K562 (cell line): Measurements from ENCODE around the gene VASH2. TPM values are rescaled to one million over a fixed set of nuclear protein-coding genes. Genes with fewer than 3 reads are reported as not detected.

Source experiments
- ATAC-seq: fragments of 200-7000 bp; cut with Tn5 transposase; 3 replicates; pipeline ENCODE4 v1.9.1; 2020; ENCODE audit warnings: moderate library complexity
- BruUV-seq: library from RNA; stranded (reverse); fragments of 400-500 nt; replicated peaks from 2 replicates; lab custom pipeline; 2021; lab: Mats Ljungman, UMichigan
- CTCF ChIA-PET: fragments of 300-600 bp; formaldehyde crosslinking; extraction: SDS; loops from one replicate; lab custom pipeline; 2021; ENCODE audit warnings: low intra/inter-chr PET ratio; lab: Yijun Ruan, JAX
- POLR2A ChIA-PET: fragments of 300-600, 350-650 bp; sonication (Branson Sonifier 250); formaldehyde crosslinking; extraction: SDS; loops from one replicate; lab custom pipeline; 2021; ENCODE audit warnings: antibody characterized with exemption, inconsistent platforms; lab: Yijun Ruan, JAX
- DNase-seq, 4 experiments: peaks; one replicate each; pipeline versions ENCODE4 v3.0.0 to v3.0.0-alpha.2; 2011 to 2018; ENCODE audit warnings: low spot score in 3 of 4, mixed read lengths in 3 of 4; ENCODE audit errors: extremely low read depth in 1 of 4
- FAIRE-seq: peaks from 2 replicates; lab custom pipeline; 2011; peaks lifted over from hg19 to GRCh38; lab: Jason Lieb, UNC
- H2AFZ ChIP-seq: 2 replicates; pipeline ENCODE4 v1.6.0; 2011; ENCODE audit warnings: low read depth, low read length, control low read depth, inconsistent platforms
- H3K27ac ChIP-seq: fragments of 200-600 bp; 3 replicates; pipeline ENCODE4 v1.8.0; 2011; ENCODE audit warnings: low read depth, mild to moderate bottlenecking, control low read depth, inconsistent platforms, low read length, moderate library complexity, mixed read lengths; ENCODE audit errors: extremely low read depth
- H3K27me3 ChIP-seq, 2 experiments: fragments of 300-600 bp in 1 of 2; 2 replicates in 1 of 2; 3 replicates in 1 of 2; pipeline versions ENCODE4 v1.6.0 to v1.8.0; 2011; ENCODE audit warnings: inconsistent platforms in 2 of 2, low read length in 2 of 2, mild to moderate bottlenecking in 1 of 2, mixed read lengths in 1 of 2, moderate library complexity in 1 of 2; ENCODE audit not compliant: control insufficient read depth in 2 of 2, insufficient read depth in 2 of 2
- H3K36me3 ChIP-seq: fragments of 300-600 bp; 3 replicates; pipeline ENCODE4 v1.8.0; 2011; ENCODE audit warnings: mild to moderate bottlenecking, low read length, inconsistent platforms; ENCODE audit not compliant: control insufficient read depth, insufficient read depth
- H3K4me1 ChIP-seq, 2 experiments: fragments of 200-600 bp in 1 of 2; replicated peaks in 1 of 2; 2 replicates in 1 of 2; 3 replicates in 1 of 2; pipeline versions ENCODE4 v1.5.1 to v1.8.0; 2011; ENCODE audit warnings: inconsistent platforms in 2 of 2, low read length in 2 of 2, mild to moderate bottlenecking in 1 of 2, mixed read lengths in 1 of 2, moderate library complexity in 1 of 2; ENCODE audit not compliant: control insufficient read depth in 2 of 2, insufficient read depth in 2 of 2
- H3K4me2 ChIP-seq: 2 replicates; pipeline ENCODE4 v1.6.1; 2011; ENCODE audit warnings: low read length, control low read depth, inconsistent platforms, mixed read lengths; ENCODE audit not compliant: insufficient read depth
- H3K4me3 ChIP-seq: fragments of 200-600 bp; sonication (generic), shearing (Covaris generic); 2 replicates; pipeline ENCODE4 v1.5.1; 2016; ENCODE audit warnings: control low read depth, inconsistent platforms
- H3K79me2 ChIP-seq: fragments of 200-600 bp; 3 replicates; pipeline ENCODE4 v1.8.0; 2011; ENCODE audit warnings: low read length, inconsistent platforms; ENCODE audit not compliant: control insufficient read depth, insufficient read depth
- H3K9ac ChIP-seq, 2 experiments: 2 replicates each; pipeline versions ENCODE4 v1.6.0 to v1.6.1; 2011; ENCODE audit warnings: low read depth in 2 of 2, low read length in 2 of 2, control low read depth in 1 of 2, inconsistent platforms in 1 of 2, mild to moderate bottlenecking in 1 of 2, mixed read lengths in 1 of 2; ENCODE audit not compliant: insufficient read depth in 1 of 2
- H3K9me1 ChIP-seq: one replicate; pipeline ENCODE4 v1.6.0; 2011; ENCODE audit warnings: inconsistent platforms, mild to moderate bottlenecking, low read length, moderate library complexity; ENCODE audit not compliant: control insufficient read depth, insufficient read depth
- H3K9me3 ChIP-seq: replicated peaks from 2 replicates; pipeline ENCODE4 v1.5.1; 2011; ENCODE audit warnings: low read depth, low read length, inconsistent platforms; ENCODE audit not compliant: control insufficient read depth, insufficient read depth
- H4K20me1 ChIP-seq: replicated peaks from 2 replicates; pipeline ENCODE4 v1.6.1; 2011; ENCODE audit warnings: low read length, inconsistent platforms, mixed read lengths; ENCODE audit not compliant: control insufficient read depth, insufficient read depth
- ARNT ChIP-seq, 2 experiments: fragments of 450-650 bp; IDR thresholded peaks; 2 replicates each; pipeline ENCODE4 v1.6.1; 2016; ENCODE audit warnings: mild to moderate bottlenecking in 1 of 2
- HCFC1 ChIP-seq: IDR thresholded peaks from 2 replicates; pipeline ENCODE4 v1.6.1; 2012; ENCODE audit warnings: low read depth, low read length, improper control_type of control experiment
- KDM1A ChIP-seq, 2 experiments: fragments of 450-650 bp; IDR thresholded peaks; 2 replicates each; pipeline ENCODE4 v1.6.1; 2016; ENCODE audit warnings: mild to moderate bottlenecking in 2 of 2
- MECOM ChIP-seq: fragments of 250-450 bp; sonication (Bioruptor Pico); IDR thresholded peaks from 2 replicates; pipeline ENCODE4 v1.8.0; 2022; ENCODE audit warnings: inconsistent platforms
- NR1H2 ChIP-seq: sonication (generic); formaldehyde crosslinking; IDR thresholded peaks from 2 replicates; pipeline ENCODE4 v1.4.0; 2020; ENCODE audit warnings: mild to moderate bottlenecking, missing genetic modification reagents
- NR3C1 ChIP-seq: sonication (generic); formaldehyde crosslinking; IDR thresholded peaks from 2 replicates; pipeline ENCODE4 v1.8.1; 2022; ENCODE audit warnings: missing genetic modification reagents
- RUNX1 ChIP-seq: sonication (generic); IDR thresholded peaks from 2 replicates; pipeline ENCODE4 v1.6.1; 2016; ENCODE audit warnings: antibody characterized with exemption, low read depth
- SMARCE1 ChIP-seq: fragments of 450-650 bp; IDR thresholded peaks from 2 replicates; pipeline ENCODE4 v1.7.1; 2016; ENCODE audit warnings: mild to moderate bottlenecking
- SRSF9 ChIP-seq: fragments of 200-400 bp; formaldehyde crosslinking; IDR thresholded peaks from 2 replicates; pipeline ENCODE4 v1.6.1; 2017; ENCODE audit warnings: low read depth, low read length, borderline replicate concordance
- ZNF274 ChIP-seq: IDR thresholded peaks from 2 replicates; pipeline ENCODE4 v1.6.1; 2011; ENCODE audit warnings: low read depth, mild to moderate bottlenecking, low read length, moderate library complexity, borderline replicate concordance
- ZNF695 ChIP-seq: fragments of 450-650 bp; formaldehyde crosslinking; IDR thresholded peaks from 2 replicates; pipeline ENCODE4 v1.4.0; 2020; ENCODE audit warnings: mild to moderate bottlenecking, moderate library complexity
- WGBS: fragments of 100-300 bp; shearing (Covaris generic); methylation state at CpG from one replicate; pipeline ENCODE4 v1.1.6; 2016; ENCODE audit warnings: low coverage, mixed read lengths; ENCODE audit not compliant: insufficient coverage; ENCODE audit errors: missing lambda C conversion rate; 5-methylcytosine and 5-hydroxymethylcytosine counted together
- in situ Hi-C: fragments of 300-500 bp; cut with MboI; formaldehyde crosslinking; loops from 4 replicates; pipeline ENCODE4 v1.15.0; 2018; ENCODE audit warnings: inconsistent platforms, mixed read lengths
- intact Hi-C: fragments of 100-400 bp; cut with micrococcal nuclease; formaldehyde crosslinking; loops from 2 replicates; pipeline ENCODE4 v1.14.2; 2022
- polyA plus RNA-seq, 8 experiments: library from polyadenylated mRNA; depleted of rRNA in 4 of 8; stranded (reverse) in 5 of 8; unstranded in 3 of 8; fragments of >200 nt; fragmentation: Nextera tagmentation in 2 of 8; fragmentation: Illumina TruSeq in 1 of 8; extraction: Ambion mirVana in 2 of 8; extraction: Trizol in 1 of 8; gene quantifications; 2 replicates each; pipeline versions ENCODE4 v1.2.1 to v1.2.3, GENCODE V29; 2011 to 2014; ENCODE audit warnings: inconsistent platforms in 1 of 8, missing spikeins in 1 of 8
- total RNA-seq, 7 experiments: library from RNA; depleted of rRNA in 6 of 7; stranded (reverse); fragments of >200 nt in 6 of 7; fragmentation: Illumina TruSeq in 2 of 7; extraction: Trizol in 2 of 7; gene quantifications; 2 replicates each; pipeline versions ENCODE4 v1.2.1 to v1.2.3, GENCODE V29; 2011 to 2021; ENCODE audit warnings: low replicate concordance in 1 of 7
- TF ChIP-seq, protein P1 (sequence below), 3 experiments: IDR thresholded peaks in 2 of 3; conservative IDR thresholded peaks in 1 of 3; 2 replicates each; pipeline ENCODE4 v1.5.1; 2011 to 2012; ENCODE audit warnings: low read length in 3 of 3, mild to moderate bottlenecking in 3 of 3, control low read depth in 2 of 3, improper control_type of control experiment in 1 of 3, inconsistent platforms in 1 of 3, low read depth in 1 of 3, mixed read lengths in 1 of 3, moderate library complexity in 1 of 3; ENCODE audit not compliant: insufficient read depth in 2 of 3
- TF ChIP-seq, protein P2 (sequence below), 3 experiments: fragments of 200-800 bp in 1 of 3; fragments of 250-450 bp in 1 of 3; fragments of 450-650 bp in 1 of 3; sonication (Bioruptor Pico) in 1 of 3; sonication (Bioruptor generic) in 1 of 3; formaldehyde crosslinking in 1 of 3; IDR thresholded peaks; 2 replicates each; pipeline versions ENCODE4 v1.6.1 to v1.8.0; 2016 to 2022; ENCODE audit warnings: mild to moderate bottlenecking in 2 of 3, missing genetic modification characterization in 2 of 3, missing compliant biosample characterization in 1 of 3, moderate library complexity in 1 of 3
- TF ChIP-seq, protein P3 (sequence below): fragments of 450-650 bp; formaldehyde crosslinking; IDR thresholded peaks from 2 replicates; pipeline ENCODE4 v1.4.0; 2020; ENCODE audit warnings: mild to moderate bottlenecking, moderate library complexity

The VASH2 gene
- total and polyA plus RNA-seq, 9 of the 15 experiments (the other 6 are each of a cell fraction or from before 2014, with no cell fraction given), result 0.04 to 0.40 (median 0.10) TPM; not detected in 1

- TF ChIP-seq, protein P1, sequence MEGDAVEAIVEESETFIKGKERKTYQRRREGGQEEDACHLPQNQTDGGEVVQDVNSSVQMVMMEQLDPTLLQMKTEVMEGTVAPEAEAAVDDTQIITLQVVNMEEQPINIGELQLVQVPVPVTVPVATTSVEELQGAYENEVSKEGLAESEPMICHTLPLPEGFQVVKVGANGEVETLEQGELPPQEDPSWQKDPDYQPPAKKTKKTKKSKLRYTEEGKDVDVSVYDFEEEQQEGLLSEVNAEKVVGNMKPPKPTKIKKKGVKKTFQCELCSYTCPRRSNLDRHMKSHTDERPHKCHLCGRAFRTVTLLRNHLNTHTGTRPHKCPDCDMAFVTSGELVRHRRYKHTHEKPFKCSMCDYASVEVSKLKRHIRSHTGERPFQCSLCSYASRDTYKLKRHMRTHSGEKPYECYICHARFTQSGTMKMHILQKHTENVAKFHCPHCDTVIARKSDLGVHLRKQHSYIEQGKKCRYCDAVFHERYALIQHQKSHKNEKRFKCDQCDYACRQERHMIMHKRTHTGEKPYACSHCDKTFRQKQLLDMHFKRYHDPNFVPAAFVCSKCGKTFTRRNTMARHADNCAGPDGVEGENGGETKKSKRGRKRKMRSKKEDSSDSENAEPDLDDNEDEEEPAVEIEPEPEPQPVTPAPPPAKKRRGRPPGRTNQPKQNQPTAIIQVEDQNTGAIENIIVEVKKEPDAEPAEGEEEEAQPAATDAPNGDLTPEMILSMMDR (IDR thresholded peaks at IDR 0.05 in 2 of 3, conservative IDR thresholded peaks at IDR 0.05 in 1 of 3; ENCODE audit: insufficient read depth in 2 of 3, low read depth in 1 of 3, low read length in 3 of 3), result peak; percentile 68 to 81 (median 81)
- TF ChIP-seq ARNT (IDR thresholded peaks at IDR 0.05) (peak in 1 of 2 experiments; percentile 63; a peak in 1 of 4 replicates), HCFC1 (no peak), KDM1A (IDR thresholded peaks at IDR 0.05) (peak; percentile 37 to 42; a peak in 2 of 4 replicates), SMARCE1 (0 out of 2 replicates have a peak, but pooled peaks have one; percentile 34), ZNF695 (CRISPR knock-in tag) (no peak), ZNF274 (no peak)
Observed at GRCh38 chr1:212967801-212968200, 17.5 kb downstream of the VASH2 start (continued).

DNA sequence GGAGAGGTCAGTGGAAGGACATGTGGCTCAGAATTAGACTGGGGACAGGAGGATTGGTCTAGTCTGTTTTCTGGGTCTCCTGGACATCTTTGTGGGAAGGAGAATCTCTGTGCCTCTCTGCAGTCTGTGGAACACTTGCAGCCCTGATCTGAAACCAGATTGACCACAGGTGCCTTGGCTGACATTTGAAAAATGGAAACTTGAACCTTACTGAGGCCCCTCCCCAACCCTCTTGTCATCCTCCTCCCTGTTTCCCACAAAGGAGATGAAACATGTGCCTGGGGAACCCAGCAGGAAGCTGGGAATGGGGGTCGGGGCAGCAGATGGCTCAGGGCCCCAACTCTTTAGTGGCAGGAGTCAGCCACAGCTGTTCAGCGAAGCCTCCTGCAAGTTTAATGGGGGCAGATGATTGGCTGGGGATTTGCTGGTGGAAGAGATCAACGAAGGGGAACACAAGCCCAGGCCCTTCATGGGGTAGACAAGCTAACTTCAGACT lies 18.1 kb downstream of the VASH2 start:
- Histone ChIP-seq H2AFZ (no peak overlapping the region), H3K4me3 (no peak overlapping the region), H3K27ac (no peak overlapping the region), H3K36me3 (no peaks in the 10 kb centered on the region), H3K9me3 (no peaks in the 10 kb centered on the region), H3K79me2 (no peaks in the 10 kb centered on the region), H3K9ac (no peak overlapping the region), H3K27me3 (peaks cover 61 to 76% of the 10 kb centered on the region in 2 experiments), H3K4me1 (no peaks in the 10 kb centered on the region), H3K4me2 (no peak overlapping the region), H4K20me1 (peaks cover 8% of the 10 kb centered on the region), H3K9me1 (peaks cover 3% of the 10 kb centered on the region)
- in situ Hi-C loops (no loop called here), intact Hi-C loops (no loop called here)
- BruUV-seq, result no TSS peak
- 7% methylated on average over 3 of the region's 3 CpGs for WGBS
- CTCF ChIA-PET, result no interaction called here
- POLR2A ChIA-PET, result interaction anchor here (0.6 to 1.1 kb wide), 5 partner anchors 11 to 420 kb away, joined by 3 to 5 read pairs (median 3); no protein-coding TSS in a partner anchor
- no peak for FAIRE-seq
- no peak for ATAC-seq
- no peak for DNase-seq
- TF ChIP-seq NR3C1, result no peak
- no peak for TF ChIP-seq RUNX1
- no peak for TF ChIP-seq SRSF9
- TF ChIP-seq, protein P2, sequence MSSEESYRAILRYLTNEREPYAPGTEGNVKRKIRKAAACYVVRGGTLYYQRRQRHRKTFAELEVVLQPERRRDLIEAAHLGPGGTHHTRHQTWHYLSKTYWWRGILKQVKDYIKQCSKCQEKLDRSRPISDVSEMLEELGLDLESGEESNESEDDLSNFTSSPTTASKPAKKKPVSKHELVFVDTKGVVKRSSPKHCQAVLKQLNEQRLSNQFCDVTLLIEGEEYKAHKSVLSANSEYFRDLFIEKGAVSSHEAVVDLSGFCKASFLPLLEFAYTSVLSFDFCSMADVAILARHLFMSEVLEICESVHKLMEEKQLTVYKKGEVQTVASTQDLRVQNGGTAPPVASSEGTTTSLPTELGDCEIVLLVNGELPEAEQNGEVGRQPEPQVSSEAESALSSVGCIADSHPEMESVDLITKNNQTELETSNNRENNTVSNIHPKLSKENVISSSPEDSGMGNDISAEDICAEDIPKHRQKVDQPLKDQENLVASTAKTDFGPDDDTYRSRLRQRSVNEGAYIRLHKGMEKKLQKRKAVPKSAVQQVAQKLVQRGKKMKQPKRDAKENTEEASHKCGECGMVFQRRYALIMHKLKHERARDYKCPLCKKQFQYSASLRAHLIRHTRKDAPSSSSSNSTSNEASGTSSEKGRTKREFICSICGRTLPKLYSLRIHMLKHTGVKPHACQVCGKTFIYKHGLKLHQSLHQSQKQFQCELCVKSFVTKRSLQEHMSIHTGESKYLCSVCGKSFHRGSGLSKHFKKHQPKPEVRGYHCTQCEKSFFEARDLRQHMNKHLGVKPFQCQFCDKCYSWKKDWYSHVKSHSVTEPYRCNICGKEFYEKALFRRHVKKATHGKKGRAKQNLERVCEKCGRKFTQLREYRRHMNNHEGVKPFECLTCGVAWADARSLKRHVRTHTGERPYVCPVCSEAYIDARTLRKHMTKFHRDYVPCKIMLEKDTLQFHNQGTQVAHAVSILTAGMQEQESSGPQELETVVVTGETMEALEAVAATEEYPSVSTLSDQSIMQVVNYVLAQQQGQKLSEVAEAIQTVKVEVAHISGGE (CRISPR knock-in tag; IDR thresholded peaks at IDR 0.05), result no peak
- TF ChIP-seq, protein P3, sequence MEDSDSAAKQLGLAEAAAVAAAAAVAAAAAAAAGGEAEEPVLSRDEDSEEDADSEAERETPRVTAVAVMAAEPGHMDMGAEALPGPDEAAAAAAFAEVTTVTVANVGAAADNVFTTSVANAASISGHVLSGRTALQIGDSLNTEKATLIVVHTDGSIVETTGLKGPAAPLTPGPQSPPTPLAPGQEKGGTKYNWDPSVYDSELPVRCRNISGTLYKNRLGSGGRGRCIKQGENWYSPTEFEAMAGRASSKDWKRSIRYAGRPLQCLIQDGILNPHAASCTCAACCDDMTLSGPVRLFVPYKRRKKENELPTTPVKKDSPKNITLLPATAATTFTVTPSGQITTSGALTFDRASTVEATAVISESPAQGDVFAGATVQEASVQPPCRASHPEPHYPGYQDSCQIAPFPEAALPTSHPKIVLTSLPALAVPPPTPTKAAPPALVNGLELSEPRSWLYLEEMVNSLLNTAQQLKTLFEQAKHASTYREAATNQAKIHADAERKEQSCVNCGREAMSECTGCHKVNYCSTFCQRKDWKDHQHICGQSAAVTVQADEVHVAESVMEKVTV (CRISPR knock-in tag), result no peak
- no peak for TF ChIP-seq MECOM (CRISPR knock-in tag)
- no peak for TF ChIP-seq NR1H2 (CRISPR knock-in tag)
